ENCODE results near the gene THBD. TPM values are rescaled to one million over a fixed set of nuclear protein-coding genes. Genes with fewer than 3 reads are reported as not detected.
A peak's percentile ranks its signal among the peaks of the same experiment; 100 is the strongest.

Gene THBD
- not detected for total RNA-seq
- polyA plus RNA-seq: not detected

GRCh38 chr20:23049201-23050075 is at the start of gene THBD:
Gene THBD (minus strand): TSS chr20:23049672. CDS start chr20:23049504, 168 bp downstream.
- peaks cover 14% of the 10 kb centered on the region for H3K27me3 ChIP-seq (ENCODE audit: control insufficient read depth, insufficient read depth, low read length)
- Mint-ChIP-seq H3K4me1 (peaks cover 0 to 9% (median 4%) of the 10 kb centered on the region in 4 donors), H3K36me3 (no peaks in the 10 kb centered on the region), H3K27ac (no peak within 1 kb of the TSS), H3K9me3 (peaks cover 0 to 5% (median 0%) of the 10 kb centered on the region in 7 donors), H3K4me3 (peak within 1 kb of the TSS in 2 of 4 donors; percentile 31 to 38), H3K27me3 (peaks cover 65% of the 10 kb centered on the region)
- H3K9me3 ChIP-seq (ENCODE audit: control insufficient read depth in 2 of 2, low read length in 2 of 2): no peaks in the 10 kb centered on the region
- ATAC-seq (ENCODE audit: low read depth in 2 of 2) (no peak), DNase-seq (no peak)
- H3K4me1 ChIP-seq (ENCODE audit: control insufficient read depth, insufficient read depth, low read length, poor library complexity, severe bottlenecking): peaks cover 13% of the 10 kb centered on the region
- H3K4me3 ChIP-seq (ENCODE audit: low read depth, low read length): no peak within 1 kb of the TSS
- H3K27ac ChIP-seq (ENCODE audit: insufficient read depth, low read length, poor library complexity, severe bottlenecking): no peak within 1 kb of the TSS
- no peaks in the 10 kb centered on the region for H3K36me3 ChIP-seq (ENCODE audit: control insufficient read depth, insufficient read depth, low read length)

GRCh38 chr20:23097636-23098580 is 48.4 kb upstream of the THBD start:
- H3K36me3 ChIP-seq (ENCODE audit: control insufficient read depth, insufficient read depth, low read length): no peaks in the 10 kb centered on the region
- H3K27ac ChIP-seq (ENCODE audit: insufficient read depth, low read length, poor library complexity, severe bottlenecking): no peak overlapping the region
- Mint-ChIP-seq H3K27ac (peak overlapping the region in 1 of 3 donors; percentile 74), H3K27me3 (peaks cover 4% of the 10 kb centered on the region), H3K4me3 (no peak overlapping the region), H3K9me3 (peaks cover 0 to 2% (median 0%) of the 10 kb centered on the region in 7 donors), H3K4me1 (no peaks in the 10 kb centered on the region), H3K36me3 (no peaks in the 10 kb centered on the region)
- ATAC-seq (ENCODE audit: low read depth in 2 of 2) (no peak), DNase-seq (no peak)
- H3K4me3 ChIP-seq (ENCODE audit: low read depth, low read length): no peak overlapping the region
- no peaks in the 10 kb centered on the region for H3K9me3 ChIP-seq (ENCODE audit: control insufficient read depth in 2 of 2, low read length in 2 of 2)
- no peaks in the 10 kb centered on the region for H3K27me3 ChIP-seq (ENCODE audit: control insufficient read depth, insufficient read depth, low read length)
- H3K4me1 ChIP-seq (ENCODE audit: control insufficient read depth, insufficient read depth, low read length, poor library complexity, severe bottlenecking): no peaks in the 10 kb centered on the region

- Mint-ChIP-seq H3K27me3 (peaks cover 9% of the 10 kb centered on the region), H3K9me3 (peaks cover 0 to 2% (median 0%) of the 10 kb centered on the region in 7 donors), H3K4me3 (no peak overlapping the region), H3K36me3 (no peaks in the 10 kb centered on the region), H3K27ac (no peak overlapping the region), H3K4me1 (no peaks in the 10 kb centered on the region)
- no peak overlapping the region for H3K4me3 ChIP-seq (ENCODE audit: low read depth, low read length)
- H3K27me3 ChIP-seq (ENCODE audit: control insufficient read depth, insufficient read depth, low read length): no peaks in the 10 kb centered on the region
- H3K36me3 ChIP-seq (ENCODE audit: control insufficient read depth, insufficient read depth, low read length): no peaks in the 10 kb centered on the region
- no peak overlapping the region for H3K27ac ChIP-seq (ENCODE audit: insufficient read depth, low read length, poor library complexity, severe bottlenecking)
- ATAC-seq (ENCODE audit: low read depth in 2 of 2) (no peak), DNase-seq (no peak)
- no peaks in the 10 kb centered on the region for H3K9me3 ChIP-seq (ENCODE audit: control insufficient read depth in 2 of 2, low read length in 2 of 2)
- H3K4me1 ChIP-seq (ENCODE audit: control insufficient read depth, insufficient read depth, low read length, poor library complexity, severe bottlenecking): no peaks in the 10 kb centered on the region
Measured at GRCh38 chr20:23096986-23097520, 47.6 kb upstream of the THBD start.

GRCh38 chr20:23096097-23096496 is 46.6 kb upstream of the THBD start:
- H3K27me3 Mint-ChIP-seq: peaks cover 9% of the 10 kb centered on the region
- no peaks in the 10 kb centered on the region for H3K4me1 ChIP-seq (ENCODE audit: control insufficient read depth, insufficient read depth, low read length, poor library complexity, severe bottlenecking)
- no peak overlapping the region for H3K4me3 ChIP-seq (ENCODE audit: low read depth, low read length)
- H3K27ac Mint-ChIP-seq: no peak overlapping the region
- H3K36me3 ChIP-seq (ENCODE audit: control insufficient read depth, insufficient read depth, low read length): no peaks in the 10 kb centered on the region
- H3K9me3 ChIP-seq (ENCODE audit: control insufficient read depth in 2 of 2, low read length in 2 of 2): no peaks in the 10 kb centered on the region
- H3K27ac ChIP-seq (ENCODE audit: insufficient read depth, low read length, poor library complexity, severe bottlenecking): no peak overlapping the region
- DNase-seq: no peak
- H3K4me1 Mint-ChIP-seq: no peaks in the 10 kb centered on the region
- no peak for ATAC-seq (ENCODE audit: low read depth in 2 of 2)
- H3K9me3 Mint-ChIP-seq: peaks cover 0 to 2% (median 0%) of the 10 kb centered on the region in 7 donors
- no peak overlapping the region for H3K4me3 Mint-ChIP-seq
- H3K36me3 Mint-ChIP-seq: no peaks in the 10 kb centered on the region
- no peaks in the 10 kb centered on the region for H3K27me3 ChIP-seq (ENCODE audit: control insufficient read depth, insufficient read depth, low read length)

- Histone ChIP-seq H3K36me3 (ENCODE audit: control insufficient read depth, insufficient read depth, low read length) (no peaks in the 10 kb centered on the region), H3K27ac (ENCODE audit: insufficient read depth, low read length, poor library complexity, severe bottlenecking) (no peak overlapping the region), H3K4me3 (ENCODE audit: low read depth, low read length) (no peak overlapping the region), H3K27me3 (ENCODE audit: control insufficient read depth, insufficient read depth, low read length) (no peaks in the 10 kb centered on the region), H3K9me3 (ENCODE audit: control insufficient read depth in 2 of 2, low read length in 2 of 2) (no peaks in the 10 kb centered on the region), H3K4me1 (ENCODE audit: control insufficient read depth, insufficient read depth, low read length, poor library complexity, severe bottlenecking) (no peaks in the 10 kb centered on the region)
- Mint-ChIP-seq H3K9me3 (peaks cover 0 to under 1% (median 0%) of the 10 kb centered on the region in 7 donors), H3K36me3 (no peaks in the 10 kb centered on the region), H3K27ac (peak overlapping the region in 1 of 3 donors; percentile 30), H3K27me3 (peaks cover 9% of the 10 kb centered on the region), H3K4me3 (no peak overlapping the region), H3K4me1 (no peaks in the 10 kb centered on the region)
- DNase-seq: no peak
- ATAC-seq (ENCODE audit: low read depth in 2 of 2): no peak
Measured at GRCh38 chr20:23095499-23095898, 46.0 kb upstream of the THBD start.

GRCh38 chr20:23094927-23095326 is 45.5 kb upstream of the THBD start:
- Mint-ChIP-seq H3K36me3 (no peaks in the 10 kb centered on the region), H3K27ac (no peak overlapping the region), H3K4me1 (no peaks in the 10 kb centered on the region), H3K27me3 (peaks cover 9% of the 10 kb centered on the region), H3K4me3 (no peak overlapping the region), H3K9me3 (no peaks in the 10 kb centered on the region)
- Histone ChIP-seq H3K27ac (ENCODE audit: insufficient read depth, low read length, poor library complexity, severe bottlenecking) (no peak overlapping the region), H3K4me3 (ENCODE audit: low read depth, low read length) (no peak overlapping the region), H3K4me1 (ENCODE audit: control insufficient read depth, insufficient read depth, low read length, poor library complexity, severe bottlenecking) (no peaks in the 10 kb centered on the region), H3K27me3 (ENCODE audit: control insufficient read depth, insufficient read depth, low read length) (no peaks in the 10 kb centered on the region), H3K36me3 (ENCODE audit: control insufficient read depth, insufficient read depth, low read length) (no peaks in the 10 kb centered on the region), H3K9me3 (ENCODE audit: control insufficient read depth in 2 of 2, low read length in 2 of 2) (no peaks in the 10 kb centered on the region)
- DNase-seq (no peak), ATAC-seq (ENCODE audit: low read depth in 2 of 2) (no peak)

GRCh38 chr20:23094213-23094896 is 44.9 kb upstream of the THBD start:
- Histone ChIP-seq H3K27ac (ENCODE audit: insufficient read depth, low read length, poor library complexity, severe bottlenecking) (no peak overlapping the region), H3K36me3 (ENCODE audit: control insufficient read depth, insufficient read depth, low read length) (no peaks in the 10 kb centered on the region), H3K4me3 (ENCODE audit: low read depth, low read length) (no peak overlapping the region), H3K27me3 (ENCODE audit: control insufficient read depth, insufficient read depth, low read length) (no peaks in the 10 kb centered on the region), H3K9me3 (ENCODE audit: control insufficient read depth in 2 of 2, low read length in 2 of 2) (no peaks in the 10 kb centered on the region), H3K4me1 (ENCODE audit: control insufficient read depth, insufficient read depth, low read length, poor library complexity, severe bottlenecking) (no peaks in the 10 kb centered on the region)
- DNase-seq (no peak), ATAC-seq (ENCODE audit: low read depth in 2 of 2) (no peak)
- Mint-ChIP-seq H3K27ac (no peak overlapping the region), H3K4me3 (no peak overlapping the region), H3K27me3 (peaks cover 9% of the 10 kb centered on the region), H3K36me3 (no peaks in the 10 kb centered on the region), H3K4me1 (no peaks in the 10 kb centered on the region), H3K9me3 (no peaks in the 10 kb centered on the region)
